ENCODE data around the gene ZNF697. TPM values are rescaled to one million over a fixed set of nuclear protein-coding genes. Genes with fewer than 3 reads are reported as not detected.

The ZNF697 gene
- total and polyA plus RNA-seq, 2 of the 4 experiments (the other 2 are of a cell fraction): 6.2 to 10.2 TPM

GRCh38 chr1:119626011-119626545 is 22.0 kb downstream of the ZNF697 start:
- H3K9ac ChIP-seq (ENCODE audit: low read depth, low read length): no peak overlapping the region
- no peak overlapping the region for H3K4me2 ChIP-seq (ENCODE audit: low read depth, low read length)
- BruUV-seq (replicated peaks): no TSS peak
- H3K4me1 ChIP-seq (ENCODE audit: control insufficient read depth, insufficient read depth, low read length): peaks cover 13% of the 10 kb centered on the region
- no peak overlapping the region for H4K91ac ChIP-seq (ENCODE audit: insufficient read depth, low read depth, low read length)
- no peak overlapping the region for H3K27ac ChIP-seq (ENCODE audit: insufficient read depth, low read length)
- H3K23ac ChIP-seq (ENCODE audit: low read depth, low read length): no peak overlapping the region
- dilution Hi-C loops (cut with HindIII; ENCODE audit: low sequenced_read_pairs, unreplicated experiment) (no loop called here), intact Hi-C loops (cut with micrococcal nuclease) (no loop called here), in situ Hi-C loops (cut with MboI; ENCODE audit: low sequenced_read_pairs) (no loop called here)
- no peak for ATAC-seq (ENCODE audit: low read depth)
- no peaks in the 10 kb centered on the region for H3K27me3 ChIP-seq (ENCODE audit: control insufficient read depth, insufficient read depth, low read length)
- H2AK9ac ChIP-seq (replicated peaks; ENCODE audit: low read depth, low read length, poor library complexity): no peak overlapping the region
- H3K36me3 ChIP-seq (ENCODE audit: control insufficient read depth, insufficient read depth, low read length): peaks cover 37% of the 10 kb centered on the region
- peaks cover 54 to 71% of the 10 kb centered on the region in 2 experiments for H3K79me1 ChIP-seq (ENCODE audit: low read depth in 1 of 2, low read length in 2 of 2)
- H3K56ac ChIP-seq (ENCODE audit: extremely low read depth, insufficient read depth, low read length): no peak overlapping the region
- H3K14ac ChIP-seq (replicated peaks; ENCODE audit: low read depth, low read length): no peak overlapping the region
- no peak overlapping the region for H3K4me3 ChIP-seq (ENCODE audit: insufficient read depth, low read depth, low read length)
- no peaks in the 10 kb centered on the region for H3K9me3 ChIP-seq (ENCODE audit: control insufficient read depth, insufficient read depth, low read length)
- H3K4ac ChIP-seq (ENCODE audit: low read depth, low read length): no peak overlapping the region
- no peak for DNase-seq
- H2AK5ac ChIP-seq (ENCODE audit: low read depth, low read length): 0 out of 2 replicates have a peak overlapping the region, but pooled peaks have one; percentile 5
- no peak overlapping the region for H2BK120ac ChIP-seq (ENCODE audit: low read depth, low read length)
- no peak overlapping the region for H2BK20ac ChIP-seq (ENCODE audit: low read depth, low read length)
- TF ChIP-seq RFX5 (IDR thresholded peaks at IDR 0.05; ENCODE audit: low read depth, low read length) (no peak), ELK1 (IDR thresholded peaks at IDR 0.05; ENCODE audit: borderline replicate concordance, low read depth, low read length) (no peak), MAFK (IDR thresholded peaks at IDR 0.05; ENCODE audit: low read depth, low read length) (no peak), NFE2L2 (IDR thresholded peaks at IDR 0.05; ENCODE audit: low read depth, low read length) (no peak), MAZ (IDR thresholded peaks at IDR 0.05; ENCODE audit: borderline replicate concordance, low read depth, low read length) (no peak), USF2 (IDR thresholded peaks at IDR 0.05; ENCODE audit: low read depth, low read length) (no peak), BHLHE40 (IDR thresholded peaks at IDR 0.05; ENCODE audit: low read depth, low read length) (no peak), RAD21 (IDR thresholded peaks at IDR 0.05; ENCODE audit: low read length) (no peak), MXI1 (IDR thresholded peaks at IDR 0.05; ENCODE audit: borderline replicate concordance, low read depth, low read length) (no peak), CEBPB (IDR thresholded peaks at IDR 0.05; ENCODE audit: low read depth, low read length) (no peak), FOS (IDR thresholded peaks at IDR 0.05; ENCODE audit: low read depth, low read length) (no peak), CHD1 (IDR thresholded peaks at IDR 0.05; ENCODE audit: low read depth, low read length) (no peak), RCOR1 (IDR thresholded peaks at IDR 0.05; ENCODE audit: insufficient replicate concordance, low read length) (no peak), SMC3 (IDR thresholded peaks at IDR 0.05; ENCODE audit: low read depth, low read length) (no peak), POLR2A (IDR thresholded peaks at IDR 0.05; ENCODE audit: low read depth, low read length) (no peak)
- TF ChIP-seq, protein P1, sequence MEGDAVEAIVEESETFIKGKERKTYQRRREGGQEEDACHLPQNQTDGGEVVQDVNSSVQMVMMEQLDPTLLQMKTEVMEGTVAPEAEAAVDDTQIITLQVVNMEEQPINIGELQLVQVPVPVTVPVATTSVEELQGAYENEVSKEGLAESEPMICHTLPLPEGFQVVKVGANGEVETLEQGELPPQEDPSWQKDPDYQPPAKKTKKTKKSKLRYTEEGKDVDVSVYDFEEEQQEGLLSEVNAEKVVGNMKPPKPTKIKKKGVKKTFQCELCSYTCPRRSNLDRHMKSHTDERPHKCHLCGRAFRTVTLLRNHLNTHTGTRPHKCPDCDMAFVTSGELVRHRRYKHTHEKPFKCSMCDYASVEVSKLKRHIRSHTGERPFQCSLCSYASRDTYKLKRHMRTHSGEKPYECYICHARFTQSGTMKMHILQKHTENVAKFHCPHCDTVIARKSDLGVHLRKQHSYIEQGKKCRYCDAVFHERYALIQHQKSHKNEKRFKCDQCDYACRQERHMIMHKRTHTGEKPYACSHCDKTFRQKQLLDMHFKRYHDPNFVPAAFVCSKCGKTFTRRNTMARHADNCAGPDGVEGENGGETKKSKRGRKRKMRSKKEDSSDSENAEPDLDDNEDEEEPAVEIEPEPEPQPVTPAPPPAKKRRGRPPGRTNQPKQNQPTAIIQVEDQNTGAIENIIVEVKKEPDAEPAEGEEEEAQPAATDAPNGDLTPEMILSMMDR (conservative IDR thresholded peaks at IDR 0.05; ENCODE audit: low read depth, low read length): no peak
- H2AFZ ChIP-seq (replicated peaks; ENCODE audit: low read length, poor library complexity): no peak overlapping the region
- H3K9me1 ChIP-seq (ENCODE audit: insufficient read depth, low read length): peaks cover 16% of the 10 kb centered on the region
- peaks cover 44% of the 10 kb centered on the region for H4K20me1 ChIP-seq (ENCODE audit: insufficient read depth, low read length)
- CTCF ChIA-PET: no interaction called here
- no peak overlapping the region for H2BK15ac ChIP-seq (ENCODE audit: low read depth, low read length)
- WGBS, 2 experiments (ENCODE audit: extremely low coverage in 2 of 2, insufficient read length in 1 of 2): no CpG with 5 or more reads among the region's 3 CpGs
- H4K5ac ChIP-seq (ENCODE audit: low read depth, low read length): no peak overlapping the region
- H2BK5ac ChIP-seq (ENCODE audit: low read depth, low read length, poor library complexity, severe bottlenecking): no peak overlapping the region
- no peak overlapping the region for H3K18ac ChIP-seq (ENCODE audit: low read depth, low read length)
- POLR2A ChIA-PET (ENCODE audit: unreplicated experiment): no interaction called here
- no peak overlapping the region for H4K8ac ChIP-seq (ENCODE audit: low read depth in 2 of 2, low read length in 2 of 2)

Measured in IMR-90 (cell line).